Esophagus squamous epithelium (tissue), 4 donors: ENCODE measurements around the gene BAG2.

Experiments
- CTCF ChIP-seq, 6 experiments: fragments of 450-650 bp in 4 of 6; fragments of 200-600 bp in 2 of 6; sonication (generic) in 2 of 6; IDR thresholded peaks; one replicate each; pipeline ENCODE4 v1.5.1; 2016 to 2019; ENCODE audit warnings: antibody characterized with exemption in 6 of 6, mild to moderate bottlenecking in 4 of 6, moderate library complexity in 4 of 6
- POLR2A ChIP-seq, 4 donors: fragments of 450-650 bp; IDR thresholded peaks; one replicate each; pipeline ENCODE4 v1.6.1; 2017; ENCODE audit warnings: antibody characterized with exemption in 4 of 4, mild to moderate bottlenecking in 4 of 4, moderate library complexity in 3 of 4

GRCh38 chr6:57193177-57193576 is 21.1 kb downstream of the BAG2 start:
- TF ChIP-seq CTCF (IDR thresholded peaks at IDR 0.05), result no peak
- TF ChIP-seq POLR2A (IDR thresholded peaks at IDR 0.05), result no peak
